Kidney epithelial cell (primary cell): Measurements from ENCODE around the gene BMP10. TPM values are rescaled to one million over a fixed set of nuclear protein-coding genes. Genes with fewer than 3 reads are reported as not detected.

ENCODE experiments used
- DNase-seq: peaks from one replicate; pipeline ENCODE4 v3.0.0-alpha.2; 2010; ENCODE audit warnings: low read depth
- H3K27me3 ChIP-seq: 2 replicates; pipeline ENCODE4 v1.6.0; 2011; ENCODE audit warnings: low read length; ENCODE audit not compliant: control insufficient read depth, insufficient read depth
- H3K36me3 ChIP-seq: 2 replicates; pipeline ENCODE4 v1.5.1; 2011; ENCODE audit warnings: low read length; ENCODE audit not compliant: control insufficient read depth, insufficient read depth
- H3K4me3 ChIP-seq: 2 replicates; pipeline ENCODE4 v1.5.1; 2011; ENCODE audit warnings: low read depth, mild to moderate bottlenecking, control low read depth, low read length
- total RNA-seq: library from RNA; depleted of rRNA; stranded (reverse); fragments of >200 nt; gene quantifications from 2 replicates; pipeline ENCODE4 v1.2.3, GENCODE V29; 2015
- TF ChIP-seq, protein P1 (sequence below): IDR thresholded peaks from 2 replicates; pipeline ENCODE4 v1.5.1; 2011; ENCODE audit warnings: mild to moderate bottlenecking, moderate library complexity, low read length, control low read depth, inconsistent platforms; ENCODE audit not compliant: insufficient read depth, poor library complexity, severe bottlenecking

The BMP10 gene
- total RNA-seq, 1 donor from 2014 or later, result not detected

DNA sequence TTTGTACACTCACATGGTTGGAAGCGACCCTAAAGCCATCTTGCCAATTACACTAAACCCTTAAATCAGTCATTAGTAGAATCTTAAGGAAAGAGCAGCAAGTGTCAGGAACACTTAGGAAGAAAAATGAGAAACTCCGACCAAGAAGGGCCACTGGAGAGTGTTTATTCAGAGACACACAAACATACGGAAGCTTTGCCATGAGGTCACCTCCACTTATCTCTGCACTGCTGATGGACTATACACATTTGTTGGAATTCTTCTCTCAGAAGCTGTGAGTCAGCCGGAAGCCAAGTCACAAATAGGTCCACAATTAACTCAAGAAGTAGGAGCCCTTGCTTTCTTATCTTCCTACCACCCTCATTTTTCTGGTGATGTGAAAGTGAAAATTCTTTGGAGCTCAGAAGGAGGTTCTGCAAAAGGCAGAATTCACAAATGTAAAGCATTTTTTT is 21.6 kb downstream of the BMP10 start:
- Histone ChIP-seq H3K27me3 (no peaks in the 10 kb centered on the region), H3K36me3 (no peaks in the 10 kb centered on the region), H3K4me3 (no peak overlapping the region)
- no peak for DNase-seq
- TF ChIP-seq, protein P1, sequence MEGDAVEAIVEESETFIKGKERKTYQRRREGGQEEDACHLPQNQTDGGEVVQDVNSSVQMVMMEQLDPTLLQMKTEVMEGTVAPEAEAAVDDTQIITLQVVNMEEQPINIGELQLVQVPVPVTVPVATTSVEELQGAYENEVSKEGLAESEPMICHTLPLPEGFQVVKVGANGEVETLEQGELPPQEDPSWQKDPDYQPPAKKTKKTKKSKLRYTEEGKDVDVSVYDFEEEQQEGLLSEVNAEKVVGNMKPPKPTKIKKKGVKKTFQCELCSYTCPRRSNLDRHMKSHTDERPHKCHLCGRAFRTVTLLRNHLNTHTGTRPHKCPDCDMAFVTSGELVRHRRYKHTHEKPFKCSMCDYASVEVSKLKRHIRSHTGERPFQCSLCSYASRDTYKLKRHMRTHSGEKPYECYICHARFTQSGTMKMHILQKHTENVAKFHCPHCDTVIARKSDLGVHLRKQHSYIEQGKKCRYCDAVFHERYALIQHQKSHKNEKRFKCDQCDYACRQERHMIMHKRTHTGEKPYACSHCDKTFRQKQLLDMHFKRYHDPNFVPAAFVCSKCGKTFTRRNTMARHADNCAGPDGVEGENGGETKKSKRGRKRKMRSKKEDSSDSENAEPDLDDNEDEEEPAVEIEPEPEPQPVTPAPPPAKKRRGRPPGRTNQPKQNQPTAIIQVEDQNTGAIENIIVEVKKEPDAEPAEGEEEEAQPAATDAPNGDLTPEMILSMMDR, result no peak

DNA sequence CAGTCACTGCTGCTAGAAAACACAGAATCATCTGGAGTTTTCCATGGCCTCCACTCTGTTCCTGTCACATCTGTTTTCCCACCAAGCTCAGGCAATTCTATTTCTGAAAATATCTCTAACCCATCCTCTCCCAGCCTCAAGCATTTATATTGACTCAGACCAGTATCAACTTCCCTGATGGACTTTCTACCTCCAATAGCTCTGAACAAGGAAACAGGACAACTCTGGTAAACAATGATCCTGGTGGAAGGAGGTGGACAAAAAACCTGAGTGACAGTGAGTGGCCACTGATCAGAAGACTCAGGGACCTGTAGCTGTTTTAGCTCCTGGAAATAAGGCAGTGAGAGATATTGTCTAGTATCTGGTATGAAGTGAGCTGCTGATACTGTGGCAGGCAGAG is 23.4 kb downstream of the BMP10 start:
- TF ChIP-seq, protein P1, result no peak
- Histone ChIP-seq H3K27me3 (no peaks in the 10 kb centered on the region), H3K4me3 (no peak overlapping the region), H3K36me3 (no peaks in the 10 kb centered on the region)
- DNase-seq, result no peak

DNA sequence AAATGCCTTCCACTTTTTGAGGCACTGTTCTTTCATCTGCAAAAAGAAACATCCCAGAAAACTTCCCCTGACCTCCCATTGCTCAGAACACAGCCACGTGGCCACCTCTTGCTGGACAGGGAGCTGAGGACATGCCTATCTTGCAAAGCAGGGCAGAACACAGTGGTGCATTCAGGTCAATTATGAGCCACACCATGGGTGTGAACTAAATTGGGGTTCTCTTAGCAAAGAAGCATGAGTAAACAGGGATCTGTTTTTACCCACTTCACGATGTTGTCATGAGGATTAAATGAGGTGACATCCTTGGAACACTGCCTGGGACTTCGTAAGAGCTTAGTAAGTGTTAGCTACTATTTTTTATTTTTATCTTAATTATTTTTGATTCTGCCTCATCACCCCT is 25.1 kb downstream of the BMP10 start:
- TF ChIP-seq, protein P1, result no peak
- H3K27me3 ChIP-seq, result no peaks in the 10 kb centered on the region
- DNase-seq, result no peak
- no peak overlapping the region for H3K4me3 ChIP-seq
- no peaks in the 10 kb centered on the region for H3K36me3 ChIP-seq

DNA sequence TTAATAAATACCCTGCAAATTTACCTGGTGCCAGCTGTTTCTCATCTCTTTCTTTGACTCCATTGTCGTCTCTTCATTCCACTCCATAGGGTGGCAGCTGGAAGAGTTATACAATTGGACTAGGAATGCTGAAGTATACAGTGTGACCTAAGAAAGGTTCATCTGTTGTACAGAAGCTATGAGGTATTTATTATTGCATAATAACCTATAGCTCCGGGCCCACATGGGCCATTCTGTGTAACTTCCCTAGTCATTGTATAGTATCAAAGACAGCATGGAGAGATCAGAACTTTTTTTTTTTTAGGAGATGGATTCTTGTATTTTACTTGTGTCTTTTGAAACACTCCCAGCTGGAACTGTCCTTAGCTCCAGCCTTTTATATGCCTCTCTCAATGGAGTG is 26.2 kb downstream of the BMP10 start:
- Histone ChIP-seq H3K4me3 (no peak overlapping the region), H3K36me3 (no peaks in the 10 kb centered on the region), H3K27me3 (no peaks in the 10 kb centered on the region)
- TF ChIP-seq, protein P1, result no peak
- no peak for DNase-seq

DNA sequence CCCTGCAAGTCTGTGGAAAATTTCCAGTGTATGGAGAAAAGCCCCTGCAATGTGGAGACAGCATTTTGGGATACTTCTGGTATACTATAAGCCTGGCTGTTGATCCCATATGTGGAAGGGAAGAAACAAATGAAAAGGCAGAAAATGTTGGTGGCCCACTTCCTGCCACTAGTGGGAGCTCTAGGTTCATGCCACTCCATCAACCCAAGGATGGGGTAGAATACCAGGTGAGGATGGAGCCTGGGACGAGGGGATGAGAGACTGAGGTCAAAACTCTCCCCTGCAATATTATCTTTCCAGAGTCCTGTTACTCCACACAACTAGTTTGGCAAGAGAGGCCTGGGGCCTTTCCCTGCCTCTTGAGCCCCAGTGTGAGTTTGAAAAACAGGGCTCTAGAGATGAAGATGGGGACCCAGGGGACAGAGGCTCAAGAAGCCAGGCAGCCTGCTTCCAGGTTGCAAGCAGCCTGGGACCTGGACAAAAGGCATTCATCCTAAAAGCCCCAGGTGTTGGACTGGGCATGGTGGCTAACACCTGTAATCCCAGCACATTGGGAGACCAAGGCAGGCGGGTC is 31.9 kb downstream of the BMP10 start:
- no peak overlapping the region for H3K4me3 ChIP-seq
- TF ChIP-seq, protein P1, result peak; percentile 42
- no peaks in the 10 kb centered on the region for H3K36me3 ChIP-seq
- no peak for DNase-seq
- no peaks in the 10 kb centered on the region for H3K27me3 ChIP-seq

DNA sequence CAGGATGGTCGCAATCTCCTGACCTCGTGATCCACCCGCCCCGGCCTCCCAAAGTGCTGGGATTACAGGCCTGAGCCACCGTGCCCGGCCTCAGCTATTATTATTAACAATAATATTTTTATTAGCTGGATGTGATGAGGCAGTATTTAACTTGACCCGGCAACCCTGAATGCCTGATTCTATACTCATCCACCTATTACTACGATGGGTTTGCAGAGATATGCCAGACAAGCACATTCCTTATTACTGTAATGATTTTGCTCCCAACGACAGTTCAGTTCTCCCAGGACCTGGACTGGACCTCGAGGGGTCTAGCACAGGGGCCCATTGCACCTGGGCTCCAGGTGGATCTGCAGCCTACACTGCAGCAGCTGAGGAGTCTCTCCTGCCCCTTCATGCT is 32.6 kb downstream of the BMP10 start:
- no peaks in the 10 kb centered on the region for H3K27me3 ChIP-seq
- DNase-seq, result no peak
- H3K4me3 ChIP-seq, result no peak overlapping the region
- TF ChIP-seq, protein P1, result no peak
- no peaks in the 10 kb centered on the region for H3K36me3 ChIP-seq
